COLO668 (cell line): Measurements from ENCODE around the gene IGSF23.

ENCODE experiments used
- DNase-seq: peaks from one replicate; lab custom pipeline; 2025; ENCODE audit not compliant: unreplicated experiment; lab: John Stamatoyannopoulos, UW

The IGSF23 gene, protein sequence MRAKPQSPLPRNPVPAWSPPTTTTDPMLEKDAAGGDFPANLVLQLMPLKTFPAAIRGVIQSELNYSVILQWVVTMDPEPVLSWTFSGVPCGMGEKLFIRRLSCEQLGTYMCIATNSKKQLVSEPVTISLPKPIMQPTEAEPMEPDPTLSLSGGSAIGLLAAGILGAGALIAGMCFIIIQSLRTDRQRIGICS

DNA sequence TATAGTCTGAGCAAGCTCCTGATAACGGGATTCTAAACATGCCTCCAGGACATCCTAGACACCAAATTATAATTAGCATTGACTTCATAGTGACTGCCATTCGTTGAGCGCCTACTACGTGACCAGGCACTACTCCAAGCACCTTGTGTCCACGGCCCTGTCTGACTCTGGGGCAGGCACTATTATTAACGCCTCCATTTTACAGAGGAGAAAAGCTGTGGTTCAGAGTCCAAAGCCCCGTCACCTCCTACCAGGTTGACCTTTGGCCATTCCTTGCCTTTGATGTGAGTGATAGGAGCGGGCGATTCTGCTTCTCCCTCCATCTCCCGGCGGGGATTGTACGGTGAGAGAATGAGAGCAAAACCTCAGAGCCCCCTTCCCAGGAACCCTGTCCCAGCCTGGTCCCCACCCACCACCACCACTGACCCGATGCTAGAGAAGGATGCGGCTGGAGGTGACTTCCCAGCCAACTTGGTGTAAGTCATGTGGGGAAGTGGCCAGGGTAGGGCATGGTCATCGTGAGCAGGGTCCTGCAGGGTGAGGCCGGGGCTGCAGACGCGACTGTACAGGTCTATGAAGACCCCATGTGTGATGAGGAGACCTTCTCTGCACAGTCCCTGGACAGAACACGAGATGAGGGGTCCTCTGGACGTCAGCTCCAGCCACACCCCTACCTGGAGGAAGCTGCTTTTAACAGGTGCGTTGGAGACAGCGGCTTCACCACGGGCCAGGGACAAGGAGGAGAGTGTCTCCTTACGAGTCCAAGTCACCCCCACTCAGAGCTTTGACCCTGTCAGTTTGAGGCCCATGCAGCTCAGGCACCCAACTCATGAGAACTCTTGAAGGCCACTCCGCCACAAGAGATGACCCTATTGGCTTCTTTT is at the start of gene IGSF23:
Gene IGSF23 (plus strand): TSS at position 269 of the 884 bp plus-strand sequence. CDS start 83 bp downstream, at position 352.
- no peak for DNase-seq

DNA sequence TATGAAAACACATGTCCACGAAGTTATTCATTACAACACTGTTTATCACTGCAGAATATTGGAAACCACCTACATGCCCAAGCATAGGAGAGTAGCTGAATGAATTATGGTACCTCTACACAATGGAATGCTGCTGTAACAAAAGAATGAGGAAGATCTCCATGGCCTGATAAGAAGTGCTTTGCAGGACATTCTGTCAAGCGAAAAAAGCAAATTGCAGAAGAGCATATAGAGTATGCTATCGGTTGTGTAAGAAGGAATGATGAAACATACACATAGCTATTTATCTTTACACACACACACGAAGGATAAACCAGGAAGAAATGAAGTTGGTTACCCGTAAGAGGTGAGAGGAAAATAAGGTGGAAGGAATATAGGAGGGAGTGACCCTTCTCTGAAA is 46.4 kb upstream of the IGSF23 start:
- no peak for DNase-seq

DNA sequence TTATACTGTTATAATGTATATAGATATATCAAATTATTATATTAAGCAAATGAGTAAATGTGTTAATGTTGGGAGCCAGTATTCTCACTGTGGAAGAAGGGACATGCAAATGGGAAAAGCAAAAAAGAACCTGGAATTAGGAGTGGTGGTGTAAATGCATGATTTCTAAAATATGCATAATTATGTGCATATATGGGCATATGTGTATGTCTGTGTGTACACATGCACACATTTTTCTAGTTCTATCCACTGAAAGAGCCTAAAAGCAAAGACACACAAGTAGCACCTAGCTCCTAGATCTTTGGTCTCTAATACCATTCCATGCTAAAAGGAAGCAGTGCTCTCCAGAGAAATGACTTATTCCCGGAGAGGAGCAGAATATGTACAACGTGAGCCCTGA is 45.6 kb upstream of the IGSF23 start:
- no peak for DNase-seq

DNA sequence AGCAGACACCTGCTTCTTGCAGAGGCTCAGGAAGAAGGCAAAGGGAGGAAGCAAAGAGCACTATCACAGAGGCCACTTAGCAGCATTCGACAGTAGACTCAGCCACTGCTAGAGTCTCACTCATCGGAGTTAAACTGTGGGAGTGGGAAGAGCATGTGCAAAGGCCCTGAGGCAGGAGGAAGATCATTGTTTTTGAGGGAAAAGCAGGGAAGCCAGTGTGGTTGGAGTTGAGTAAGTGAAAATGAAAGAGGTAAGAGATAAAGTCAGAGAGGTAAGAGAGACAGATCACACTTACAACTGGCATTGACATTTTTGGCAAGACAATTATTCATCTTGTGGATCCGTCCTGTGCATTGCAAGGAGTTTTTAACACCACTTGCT is 42.8 kb upstream of the IGSF23 start:
- no peak for DNase-seq

DNA sequence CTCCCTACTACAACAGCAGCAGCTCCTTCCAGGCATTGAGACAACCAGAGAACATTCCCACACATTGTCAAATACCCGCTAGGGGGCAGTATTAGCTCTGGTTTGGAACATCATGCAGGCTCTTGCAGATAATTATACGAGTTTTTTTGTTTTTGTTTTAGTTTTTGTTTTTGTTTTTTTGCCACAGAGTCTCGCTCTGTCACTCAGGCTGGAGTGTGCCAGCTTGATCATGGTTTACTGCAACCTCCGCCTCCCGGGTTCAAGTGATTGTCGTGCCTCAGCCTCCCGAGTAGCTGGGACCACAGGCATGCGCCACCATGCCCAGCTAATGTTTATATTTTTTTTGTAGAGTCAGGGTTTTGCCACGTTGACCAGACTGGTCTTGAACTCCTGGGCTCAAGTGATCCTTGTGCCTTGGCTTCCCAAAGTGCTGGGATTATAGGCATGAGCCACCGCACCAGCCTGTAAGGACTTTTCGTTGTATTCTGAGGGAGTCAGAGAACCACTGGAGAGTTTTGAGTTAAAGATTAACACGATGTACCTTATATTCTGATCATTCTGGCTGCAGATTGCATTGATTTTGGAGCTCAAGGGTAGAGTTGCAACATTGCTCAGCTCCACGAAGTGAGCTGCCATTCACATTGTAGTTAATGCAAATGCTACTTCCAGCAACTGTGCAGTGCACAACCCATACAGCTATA is 42.2 kb upstream of the IGSF23 start:
- peak; percentile 45 for DNase-seq

DNA sequence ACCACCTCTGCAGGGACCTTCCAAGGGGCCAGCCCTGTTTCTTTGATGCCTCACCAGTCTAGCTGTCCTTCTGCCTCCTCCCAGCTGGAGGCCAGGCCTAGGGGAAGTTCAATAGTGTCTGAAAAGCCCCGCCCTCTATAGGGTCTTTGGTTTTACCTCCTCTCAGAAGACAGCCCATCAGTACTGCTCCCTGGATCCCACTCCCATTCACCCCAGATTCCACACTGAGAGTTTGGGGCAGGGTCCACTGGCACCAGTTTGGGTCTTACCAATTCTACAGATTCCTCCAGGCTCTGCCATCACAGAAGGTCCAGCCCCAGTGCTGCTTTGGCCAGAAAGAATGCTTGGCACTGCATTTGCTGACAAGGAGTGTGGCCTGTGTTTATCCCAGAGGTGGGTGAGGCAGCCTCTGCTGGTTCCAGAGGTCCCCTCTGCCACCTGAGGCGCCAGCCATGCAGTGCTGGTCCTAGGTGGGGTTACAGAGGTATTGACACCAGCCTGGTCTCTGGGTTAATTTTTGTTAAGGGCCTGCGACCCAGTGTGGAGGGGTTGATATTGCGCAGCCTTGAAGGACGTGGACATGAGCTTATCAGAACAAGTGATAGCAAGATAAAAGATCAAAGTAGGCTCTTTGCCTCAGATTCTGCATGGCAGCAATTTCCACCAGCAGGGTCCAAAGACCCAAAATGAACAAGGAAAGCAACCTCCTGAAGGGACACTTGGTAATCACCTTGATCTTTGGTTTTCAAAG is 41.4 kb upstream of the IGSF23 start:
- DNase-seq, result no peak

DNA sequence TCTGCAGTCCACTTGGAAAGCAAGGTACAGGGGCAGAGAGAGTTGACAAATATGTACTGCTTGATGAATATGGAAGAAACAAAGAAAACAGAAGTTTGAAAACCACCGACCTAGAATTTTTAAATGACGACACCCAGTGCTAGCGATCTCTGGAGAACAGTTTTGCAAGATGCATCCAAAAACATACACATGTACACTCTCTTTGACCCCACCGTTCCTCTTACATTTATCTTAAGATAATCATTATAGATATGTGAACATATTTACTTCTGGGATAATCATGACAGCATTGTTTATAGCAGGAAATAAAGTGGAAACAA is 40.8 kb upstream of the IGSF23 start:
- DNase-seq, result no peak

DNA sequence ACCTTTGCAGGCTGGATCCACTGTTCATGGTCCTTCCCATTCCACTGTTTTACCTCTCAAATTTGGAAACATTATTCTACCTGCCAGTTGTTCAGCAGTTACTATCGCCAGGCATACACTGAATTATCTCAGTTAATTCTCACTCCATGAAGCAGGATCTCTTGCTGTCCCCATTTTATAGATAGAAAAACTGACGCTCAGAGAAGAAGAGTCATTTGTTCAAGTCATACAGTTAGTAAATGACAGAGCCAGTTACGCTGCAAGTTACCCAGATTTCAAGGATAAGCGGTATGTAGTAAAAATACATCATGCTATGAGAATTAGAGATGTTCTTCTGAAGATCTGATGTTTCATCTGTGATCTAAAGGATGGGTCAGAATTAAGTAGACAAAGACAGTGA is 40.2 kb upstream of the IGSF23 start:
- DNase-seq, result no peak

DNA sequence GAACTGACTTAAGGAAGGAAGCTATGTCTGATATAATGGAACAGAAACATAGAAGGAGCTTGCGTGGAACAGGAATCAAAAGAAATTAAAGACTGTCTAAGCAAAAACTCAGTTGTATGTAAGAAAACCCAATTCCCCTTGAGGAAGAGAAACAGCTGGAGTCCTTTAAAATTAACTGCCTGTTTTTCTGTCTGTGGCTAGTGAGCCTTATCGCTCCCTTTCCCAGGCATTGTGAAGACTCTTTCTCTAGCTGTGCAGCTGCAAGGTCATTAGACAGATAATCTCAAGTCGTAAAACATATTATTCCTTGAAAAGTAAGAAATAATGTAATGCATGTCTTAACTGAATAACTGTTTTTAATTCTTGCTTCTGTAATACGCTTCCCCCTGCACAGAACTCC is 39.7 kb upstream of the IGSF23 start:
- no peak for DNase-seq

DNA sequence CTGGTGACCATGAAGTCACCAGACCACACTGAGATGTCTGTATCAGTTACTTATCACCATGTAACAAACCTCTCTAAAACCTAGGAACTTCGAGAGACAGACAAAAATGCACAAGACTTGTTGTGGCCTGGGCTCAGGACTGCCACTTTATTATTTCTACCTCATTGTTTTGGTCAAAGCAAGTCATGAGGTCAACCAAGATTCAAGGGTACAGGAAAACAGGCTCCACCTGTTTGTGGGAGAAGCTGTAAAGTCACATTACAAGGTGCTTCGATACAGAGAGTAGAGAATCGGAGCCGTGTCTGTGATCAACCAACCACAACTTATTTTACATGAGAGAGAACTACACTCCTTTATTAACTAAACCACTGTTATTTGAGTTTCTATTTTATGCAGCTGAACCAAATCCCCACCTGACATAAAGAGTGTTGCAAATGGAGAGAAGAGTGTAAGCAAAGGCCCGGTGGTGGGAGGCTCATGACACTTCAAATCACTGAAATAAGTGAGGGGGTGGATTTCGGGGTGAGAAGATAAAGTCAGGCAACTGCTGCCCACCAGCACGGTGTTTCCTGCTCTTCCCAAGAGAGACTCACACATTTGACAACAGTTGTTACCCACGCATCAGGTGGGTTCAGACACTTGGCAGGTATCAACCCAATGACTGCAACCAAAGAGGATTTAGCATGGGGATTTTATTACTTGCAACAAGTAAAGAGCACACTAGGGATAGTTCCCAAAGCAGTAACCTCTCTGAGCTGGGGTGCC is 39.0 kb upstream of the IGSF23 start:
- DNase-seq, result no peak

DNA sequence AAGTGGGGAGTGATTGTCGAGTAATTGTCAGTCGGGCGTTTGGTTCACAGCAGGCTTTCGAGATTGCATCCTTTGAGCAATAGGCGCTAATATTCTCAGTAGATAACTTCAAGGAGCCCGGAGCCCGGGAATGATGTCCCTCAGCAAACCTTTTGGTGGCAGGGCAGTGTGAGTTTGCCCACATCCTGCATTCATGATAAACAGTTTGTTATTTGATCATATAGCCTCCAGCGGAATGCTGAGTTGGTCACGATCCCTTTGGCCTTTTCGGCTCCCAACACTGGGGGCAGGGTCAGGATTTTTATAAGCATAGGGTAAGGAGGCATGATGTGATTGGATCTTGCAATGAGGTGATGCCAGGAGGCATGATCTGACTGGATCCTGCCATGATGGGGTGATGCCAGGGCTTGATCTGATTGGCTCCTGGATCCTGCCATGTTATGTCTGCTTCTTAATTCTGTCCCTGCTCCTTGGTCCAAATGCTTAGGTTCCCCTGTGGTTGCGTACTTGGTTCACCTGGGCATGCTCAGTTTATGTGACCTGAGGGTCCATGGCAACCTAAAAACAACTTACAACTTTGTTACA is 38.2 kb upstream of the IGSF23 start:
- DNase-seq, result no peak

DNA sequence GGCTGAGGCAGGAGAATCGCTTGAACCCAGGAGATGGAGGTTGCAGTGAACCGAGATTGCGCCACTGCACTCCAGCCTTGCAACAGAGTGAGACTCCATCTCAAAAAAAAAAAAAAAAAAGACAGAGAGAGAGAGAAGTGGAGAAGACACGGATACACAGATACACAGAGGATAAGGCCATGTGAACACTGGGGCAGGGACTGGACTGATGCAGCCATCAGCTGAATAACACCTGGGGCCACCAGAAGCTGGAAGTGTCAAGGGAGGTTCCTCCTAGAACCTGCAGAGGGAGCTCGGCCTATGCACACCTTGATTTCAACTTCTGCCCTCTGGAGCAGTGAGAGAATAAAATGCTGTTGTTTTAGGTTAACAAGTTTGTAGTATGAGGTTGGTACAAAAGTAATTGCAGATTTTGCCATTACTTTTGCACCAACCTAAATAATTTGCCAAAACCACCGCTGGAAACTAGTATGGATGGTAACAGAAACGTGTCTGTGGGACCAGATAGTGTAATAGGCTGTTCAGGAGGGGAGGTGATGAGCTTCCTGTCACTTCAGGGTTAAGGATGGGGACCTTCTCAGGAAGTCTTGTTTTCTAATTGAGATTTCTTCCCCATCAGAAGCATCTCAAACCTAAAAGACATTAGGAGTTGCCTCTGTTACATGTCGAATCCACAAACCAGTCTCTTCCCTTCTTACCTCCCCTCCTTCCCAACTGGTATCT is 36.4 kb upstream of the IGSF23 start:
- DNase-seq, result peak; percentile 53

DNA sequence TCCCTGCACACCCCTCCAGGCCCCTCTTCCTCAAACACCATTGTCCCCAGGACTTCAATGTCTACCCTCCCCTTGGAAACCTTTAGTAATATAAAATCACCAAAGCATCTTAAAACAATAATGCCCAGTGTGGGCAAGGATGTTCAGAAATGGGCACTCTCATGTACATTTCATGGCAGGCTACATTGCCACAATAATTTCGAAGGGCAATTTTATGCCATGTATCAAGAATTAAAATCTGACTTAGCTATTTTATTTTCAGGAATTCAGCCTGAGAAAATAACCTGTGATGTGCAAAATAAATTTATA is 35.8 kb upstream of the IGSF23 start:
- no peak for DNase-seq

DNA sequence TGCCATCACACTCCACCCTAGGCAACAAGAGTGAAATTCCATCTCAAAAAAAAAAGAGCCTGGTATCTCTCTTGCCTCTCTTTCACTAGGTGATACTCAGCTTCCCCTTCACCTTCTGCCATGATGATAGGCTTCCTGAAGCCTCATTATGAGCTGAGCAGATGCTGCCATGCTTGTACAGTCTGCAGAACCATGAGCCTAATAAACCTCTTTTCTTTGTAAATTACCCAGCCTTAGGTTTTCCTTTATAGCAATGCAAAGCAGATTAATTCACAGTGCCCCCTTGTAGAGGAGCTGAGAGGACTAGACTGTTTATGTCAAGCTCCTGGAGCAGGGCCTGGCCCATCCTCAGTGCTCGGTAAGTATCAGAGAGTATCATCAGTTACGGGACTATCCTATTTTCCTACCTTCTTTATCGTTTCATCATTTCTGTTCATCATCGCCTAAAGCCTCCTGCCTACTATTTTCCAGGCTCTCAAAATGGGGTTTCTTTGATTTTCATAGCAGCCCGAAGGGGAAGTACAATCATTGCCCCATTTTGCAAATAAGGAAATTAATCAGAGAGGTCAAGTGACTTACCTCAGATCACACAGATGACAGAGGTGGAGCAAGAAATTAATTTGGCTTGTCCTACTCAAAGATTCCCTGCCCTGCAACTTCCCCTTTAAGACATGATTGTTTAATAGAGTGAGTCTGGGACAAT is 33.5 kb upstream of the IGSF23 start:
- DNase-seq, result no peak

DNA sequence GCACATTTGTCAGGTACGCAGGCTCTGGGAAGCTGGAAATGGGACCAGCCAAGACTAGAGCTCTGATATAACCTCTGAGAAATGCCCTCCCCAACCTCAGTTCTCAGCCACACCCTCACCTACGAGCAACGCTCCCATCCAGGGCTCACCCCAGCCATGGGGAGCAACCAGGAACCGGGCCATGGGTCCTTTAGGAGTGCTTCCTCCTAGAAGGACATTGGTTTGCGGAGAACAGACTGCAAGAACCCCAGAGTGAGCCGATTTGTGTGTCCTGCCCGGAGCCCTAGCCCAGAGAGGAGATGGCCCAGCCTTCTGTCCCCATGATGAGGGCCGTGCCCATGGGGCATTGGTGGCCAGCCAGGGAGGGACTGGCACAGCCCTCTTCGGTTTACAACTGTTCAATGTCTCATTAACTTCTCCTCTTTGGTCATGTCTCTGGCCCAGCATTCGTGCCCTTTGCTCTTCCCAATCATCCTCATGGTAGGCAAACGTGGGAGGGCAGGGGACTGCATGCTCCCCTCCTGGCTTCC is 32.9 kb upstream of the IGSF23 start:
- no peak for DNase-seq

DNA sequence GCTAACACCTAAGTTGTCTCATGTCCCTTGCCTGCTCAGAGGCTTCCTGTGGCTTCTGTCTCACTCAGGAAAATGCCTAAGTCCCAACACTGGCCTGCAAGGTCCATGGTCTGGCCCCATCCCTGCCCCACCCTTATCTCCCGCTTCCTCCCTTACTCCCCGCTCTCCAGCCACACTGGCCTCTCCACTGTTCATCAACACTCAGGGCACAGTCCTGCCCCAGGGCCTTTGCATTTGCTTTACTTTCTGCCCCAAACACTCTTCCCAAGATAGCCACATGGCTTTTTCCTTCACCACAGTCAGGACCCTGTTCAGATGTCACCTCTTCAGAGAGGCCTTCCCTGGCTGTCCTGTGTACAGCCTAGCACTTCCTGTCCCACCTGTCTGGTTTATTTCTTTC is 32.1 kb upstream of the IGSF23 start:
- DNase-seq, result no peak

DNA sequence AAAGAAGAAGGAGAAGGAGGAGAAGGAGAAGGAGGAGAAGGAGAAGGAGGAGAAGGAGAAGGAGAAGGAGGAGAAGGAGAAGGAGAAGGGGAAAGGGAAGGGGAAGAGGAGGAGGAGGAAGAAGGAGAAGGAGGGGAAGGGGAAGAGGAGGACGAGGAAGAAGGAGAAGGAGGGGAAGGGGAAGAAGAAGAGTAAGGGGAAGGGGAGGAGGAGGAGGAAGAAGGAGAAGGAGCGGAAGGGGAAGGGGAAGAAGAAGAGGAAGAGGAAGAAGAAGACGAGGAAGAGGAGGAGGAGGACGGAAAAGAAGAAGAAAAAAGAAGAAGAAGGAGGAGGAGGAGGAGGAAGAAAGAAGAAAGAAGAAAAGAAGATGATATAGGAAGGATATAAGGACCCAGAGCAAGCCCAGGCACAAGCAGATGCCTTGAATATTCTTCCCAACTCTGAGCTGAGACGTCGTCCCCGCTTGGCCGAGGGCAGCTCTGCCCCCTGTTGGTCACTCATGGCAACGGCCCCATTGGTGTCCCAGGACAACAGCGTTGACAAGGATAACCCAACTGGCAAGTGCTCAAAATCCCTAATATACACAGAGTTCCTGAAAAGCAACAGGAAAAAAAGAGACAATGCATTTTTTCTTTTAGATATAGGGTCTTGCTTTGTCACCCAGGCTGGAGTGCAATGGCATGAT is 30.6 kb upstream of the IGSF23 start:
- peak; percentile 5 for DNase-seq

DNA sequence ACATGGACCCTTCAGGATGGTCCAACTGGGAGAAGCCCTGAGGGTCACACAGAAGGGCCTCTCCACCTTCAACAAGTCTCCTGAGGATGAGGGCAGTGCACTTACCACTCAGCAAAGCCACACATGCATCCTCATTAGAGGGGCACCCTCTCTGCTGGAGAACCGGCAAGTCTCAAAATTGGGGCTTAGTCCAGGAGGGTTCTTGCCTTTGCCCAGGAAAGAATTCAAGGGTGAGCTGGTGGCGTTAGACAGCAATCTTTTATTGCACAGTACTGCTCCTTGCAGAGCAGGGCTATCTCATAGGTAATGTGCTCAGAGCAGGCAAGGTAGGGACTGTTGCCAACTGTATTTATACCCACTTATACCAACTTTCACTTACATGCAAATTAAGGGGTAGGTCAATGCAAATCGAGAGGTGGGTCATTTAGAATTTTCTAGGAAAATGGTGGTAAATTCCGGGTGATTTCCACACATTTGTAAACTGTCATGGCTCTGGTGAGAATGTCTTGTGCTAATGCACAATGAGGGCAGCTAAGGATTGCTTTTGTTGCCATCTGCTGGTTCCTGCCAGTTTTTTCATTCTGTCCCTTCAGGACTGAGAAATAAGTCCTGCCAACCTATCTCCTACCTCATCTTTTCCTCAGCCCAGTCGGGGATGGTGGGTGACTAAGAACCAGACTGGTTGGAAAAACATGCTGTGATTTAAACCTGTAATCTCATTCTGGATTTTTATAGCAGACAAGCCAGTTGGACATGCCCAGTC is 27.8 kb upstream of the IGSF23 start:
- no peak for DNase-seq
